GM21717 (cell line): Measurements from ENCODE around the gene B3GNT7.

ENCODE experiments used
- ATAC-seq: cut with Tn5 transposase; IDR thresholded peaks from one replicate; pipeline ENCODE4 v1.9.1; 2021; ENCODE audit warnings: mild to moderate bottlenecking, moderate library complexity; ENCODE audit not compliant: unreplicated experiment

Gene B3GNT7

DNA sequence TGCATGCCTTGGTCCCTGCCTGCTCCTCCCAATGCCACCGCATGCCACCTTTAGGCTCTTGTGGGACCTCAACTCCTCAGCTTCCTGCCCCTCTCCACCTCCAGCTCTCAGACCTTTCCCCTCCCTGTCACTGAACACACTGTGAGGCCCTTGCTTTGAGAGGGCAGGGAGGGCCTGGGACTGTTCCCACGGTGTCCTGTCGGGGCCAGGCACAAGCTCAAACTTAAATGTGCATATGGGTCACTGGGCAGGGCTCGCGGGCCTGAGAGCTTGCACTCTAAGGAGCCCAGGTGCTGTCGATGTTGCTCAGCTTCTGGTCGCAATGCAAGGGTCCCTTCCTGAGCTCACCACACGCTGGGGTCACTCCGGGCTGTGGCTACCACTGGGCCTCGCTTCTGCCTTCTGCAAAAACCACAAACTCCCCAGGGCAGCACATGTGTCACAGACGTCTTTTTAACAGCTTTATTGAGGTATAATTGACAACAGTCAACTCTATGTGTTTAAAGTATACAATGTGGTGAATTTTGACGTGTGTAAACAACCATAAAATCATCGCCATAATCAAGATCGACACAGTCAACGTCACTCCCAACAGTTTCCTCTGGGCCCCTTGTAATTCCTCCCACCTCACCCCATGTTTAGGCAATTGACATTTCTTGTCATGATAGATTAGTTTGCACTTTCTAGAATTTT, 11.9 kb upstream of the B3GNT7 start:
- ATAC-seq = no peak

DNA sequence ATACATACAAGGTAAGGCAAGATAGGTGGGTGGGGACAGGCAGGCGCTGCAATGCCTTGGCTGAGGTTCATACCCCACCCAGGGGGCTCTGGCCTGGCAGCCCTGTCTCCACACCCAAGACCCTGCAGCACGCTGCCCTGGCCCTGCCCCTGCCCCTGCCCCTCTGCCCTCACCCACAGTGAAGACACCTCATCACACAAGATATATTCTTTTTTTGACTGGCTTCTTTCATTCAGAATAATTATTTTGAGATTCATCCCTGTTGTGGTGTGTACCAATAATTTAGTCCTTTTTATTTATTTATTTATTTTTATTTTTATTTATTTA, 11.4 kb upstream of the B3GNT7 start:
- ATAC-seq = no peak

DNA sequence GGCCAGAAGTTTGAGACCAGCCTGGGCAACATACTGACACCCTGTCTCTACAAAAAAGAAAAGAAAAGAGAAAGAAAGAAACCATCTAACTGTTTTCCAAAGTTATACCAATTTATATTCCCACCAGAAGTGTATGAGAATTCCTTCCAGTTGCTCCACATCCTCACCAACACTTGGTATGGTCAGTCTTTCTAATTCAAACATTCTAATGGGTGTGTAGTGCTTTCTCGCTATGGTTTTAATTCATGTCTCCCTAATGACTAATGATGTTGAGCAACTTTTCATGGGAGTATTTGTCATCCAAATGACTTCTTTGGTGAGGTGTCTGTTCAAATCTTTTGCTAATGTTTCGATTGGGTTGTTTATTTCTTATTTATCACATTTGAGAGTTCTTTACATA, 10.5 kb upstream of the B3GNT7 start:
- ATAC-seq = no peak

DNA sequence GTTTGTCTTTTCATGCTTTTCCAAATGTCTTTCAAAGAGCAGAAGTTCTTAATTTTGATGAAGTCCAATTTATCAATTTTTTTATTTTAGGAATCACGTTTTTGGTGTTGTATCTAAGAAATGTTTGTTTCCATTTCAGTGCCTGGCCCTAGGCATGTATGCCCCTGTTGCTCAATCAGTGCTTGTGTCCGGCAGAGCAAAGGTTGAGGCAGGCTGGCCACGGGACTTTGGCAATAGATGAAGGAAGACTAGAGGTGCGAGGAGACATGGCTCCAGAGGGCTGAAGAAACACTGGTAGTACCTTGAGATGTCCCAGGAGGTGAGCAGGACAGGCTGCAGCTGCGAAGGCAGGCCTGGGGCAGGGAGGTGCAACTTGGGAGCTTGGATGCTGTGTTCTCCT, 10.1 kb upstream of the B3GNT7 start:
- no peak for ATAC-seq

DNA sequence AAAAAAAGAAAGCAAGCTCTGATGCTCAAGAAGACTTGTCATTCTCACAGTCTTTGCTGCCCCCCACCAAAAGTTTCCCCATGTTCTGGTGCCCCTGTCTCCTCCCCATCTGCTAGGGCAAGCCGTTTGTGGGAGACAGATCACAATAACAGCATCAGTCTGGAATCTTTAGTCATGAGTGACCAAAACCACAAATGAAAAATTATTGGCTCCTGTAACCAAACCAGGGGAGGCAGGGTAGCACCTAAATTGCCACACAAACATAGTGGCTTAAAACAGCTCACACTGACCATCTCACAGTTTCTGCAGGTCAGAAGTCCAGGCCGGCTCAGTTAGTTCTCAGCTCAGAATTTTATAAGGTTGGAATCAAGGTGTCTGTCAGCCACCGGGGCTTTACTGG, 9.1 kb upstream of the B3GNT7 start:
- no peak for ATAC-seq

DNA sequence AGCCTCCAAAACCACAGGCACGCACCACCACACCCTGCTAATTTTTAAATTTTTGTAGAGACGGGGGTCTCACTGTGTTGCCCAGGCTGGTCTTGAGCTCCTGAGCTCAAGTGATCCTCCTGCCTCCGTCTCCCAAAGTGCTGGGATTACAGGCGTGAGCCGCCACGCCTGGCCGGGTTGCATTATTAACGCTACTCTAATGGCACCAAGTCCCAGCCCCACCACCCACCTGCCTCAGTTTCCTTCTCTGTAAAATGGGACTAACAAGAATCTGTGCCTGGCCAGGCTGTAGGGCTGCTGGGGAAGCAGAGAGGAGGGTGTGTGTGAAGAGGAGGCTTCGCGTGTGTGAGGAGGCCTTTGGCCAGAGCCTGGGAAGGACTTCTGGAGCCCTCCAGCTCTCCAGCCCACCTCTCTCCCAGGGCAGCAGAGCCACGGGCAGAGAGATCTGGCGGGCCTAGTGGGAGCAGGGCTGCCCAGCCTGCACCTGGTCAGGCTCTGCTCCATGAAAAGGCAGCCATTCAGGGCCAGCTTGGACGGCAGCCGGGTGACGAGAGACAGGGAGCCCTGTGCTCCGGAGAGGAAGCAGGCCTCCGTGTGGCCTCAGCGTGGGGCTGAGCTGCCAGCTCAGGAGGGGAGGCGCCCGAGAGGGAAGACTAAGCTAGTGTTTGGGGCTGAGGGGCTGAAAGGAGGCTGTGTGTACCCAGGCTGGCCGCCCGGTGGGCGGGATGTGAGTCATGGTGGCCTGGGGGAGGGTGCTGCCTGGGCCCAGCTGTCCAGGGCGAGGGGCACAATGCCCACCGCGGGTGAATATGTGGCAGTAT, 7.4 kb upstream of the B3GNT7 start:
- ATAC-seq = no peak

DNA sequence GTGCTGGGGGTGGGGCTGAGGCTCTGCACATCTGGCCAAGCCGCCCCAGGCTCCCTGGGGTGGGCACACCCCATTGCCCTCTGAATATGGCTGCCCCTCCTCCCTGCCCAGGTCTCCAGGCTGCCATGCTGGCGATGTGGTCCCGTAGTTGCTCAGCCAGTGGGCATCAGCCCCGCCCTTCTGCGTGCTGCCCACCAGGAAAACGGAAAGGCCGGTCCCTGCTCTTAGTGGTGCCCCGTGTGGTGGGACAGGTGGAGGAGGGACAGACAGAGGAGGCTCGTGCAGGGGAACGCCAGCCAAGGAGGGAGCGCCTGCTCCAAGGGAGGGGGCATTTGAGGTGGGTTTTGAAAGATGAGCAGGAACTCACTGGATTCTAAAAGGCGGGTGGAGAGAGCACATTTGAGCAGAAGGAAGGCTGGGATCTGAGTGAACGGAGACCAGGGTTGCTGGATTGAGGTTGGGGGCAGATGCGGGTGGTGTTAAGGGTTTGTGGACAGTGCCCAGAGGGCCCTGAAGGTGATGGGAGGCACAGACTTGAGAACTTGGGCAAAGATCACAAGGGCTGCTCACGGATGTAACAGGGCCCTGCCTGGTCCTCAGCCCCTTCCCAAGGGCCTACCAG, 6.7 kb upstream of the B3GNT7 start:
- no peak for ATAC-seq

DNA sequence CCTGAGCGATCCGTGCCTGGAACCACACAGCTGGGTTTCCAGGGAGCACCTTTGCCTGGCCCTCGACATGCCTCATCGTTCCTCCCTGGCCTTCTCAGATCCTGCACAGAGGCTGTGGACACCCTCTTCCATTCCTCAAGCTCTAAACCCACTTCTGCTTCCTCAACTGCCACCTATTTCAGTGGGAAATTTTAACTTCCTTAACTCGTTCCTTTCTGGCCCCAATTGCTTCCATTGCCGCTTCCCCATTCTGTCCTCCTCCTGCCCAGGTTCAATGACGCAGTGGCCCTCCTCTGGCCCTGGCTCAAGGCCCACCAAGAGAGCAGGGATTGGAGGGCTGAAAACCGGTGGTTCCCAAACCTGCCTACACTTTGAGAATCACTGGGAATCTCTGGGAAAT, 4.8 kb upstream of the B3GNT7 start:
- no peak for ATAC-seq

DNA sequence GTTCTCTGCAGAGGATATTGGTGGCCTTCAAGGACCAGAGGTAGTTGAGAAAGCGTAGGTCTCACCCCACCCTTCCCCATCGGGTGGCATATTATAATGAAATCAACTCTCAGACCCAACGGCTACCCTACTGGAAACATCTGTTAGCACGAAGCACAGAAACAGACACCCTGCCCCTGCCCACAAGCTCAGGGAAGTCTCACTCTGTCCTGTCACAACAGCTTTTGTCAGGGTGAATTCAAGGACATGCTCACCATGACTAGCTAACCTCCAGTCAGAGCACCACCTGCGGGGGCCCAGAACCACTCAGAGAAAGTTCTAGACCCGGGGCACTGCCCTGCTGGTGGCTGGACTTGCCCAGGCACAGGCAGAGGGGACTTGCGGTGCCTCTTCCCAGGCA, 3.5 kb upstream of the B3GNT7 start:
- no peak for ATAC-seq

DNA sequence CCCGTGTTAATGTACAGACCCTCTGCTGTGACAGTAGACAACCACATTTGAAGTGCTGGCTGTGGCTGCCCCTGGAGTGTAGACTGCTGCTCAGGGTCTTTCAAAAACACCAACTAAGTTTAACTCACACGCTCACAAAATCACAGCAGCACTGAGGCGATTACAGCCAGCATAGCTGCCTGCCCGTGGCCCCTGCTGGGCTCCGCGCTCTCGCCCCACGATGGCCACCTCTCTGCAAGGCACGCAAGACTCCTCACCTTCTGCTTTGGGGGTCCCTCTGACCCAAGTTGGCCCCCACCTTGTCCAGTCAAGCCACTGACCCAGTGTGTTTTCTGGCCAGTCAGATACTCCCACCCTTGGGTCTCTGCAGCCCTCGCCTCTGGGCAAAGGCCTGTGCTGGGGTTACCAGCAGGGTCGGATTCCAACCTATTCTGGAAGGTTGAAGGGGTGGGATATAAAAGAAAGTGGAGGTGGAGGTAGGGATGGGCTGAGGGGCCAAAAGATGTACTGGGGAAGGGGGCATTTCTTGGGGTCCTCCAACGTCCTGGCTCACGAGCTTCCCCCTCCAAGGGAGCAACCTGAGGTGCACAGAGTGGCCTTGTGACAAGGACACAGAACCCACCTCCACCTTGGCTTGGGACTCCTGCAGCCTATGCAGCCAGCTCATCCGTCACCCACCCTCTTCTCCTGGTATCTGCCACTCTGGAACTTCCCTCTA, 2.9 kb upstream of the B3GNT7 start:
- no peak for ATAC-seq

DNA sequence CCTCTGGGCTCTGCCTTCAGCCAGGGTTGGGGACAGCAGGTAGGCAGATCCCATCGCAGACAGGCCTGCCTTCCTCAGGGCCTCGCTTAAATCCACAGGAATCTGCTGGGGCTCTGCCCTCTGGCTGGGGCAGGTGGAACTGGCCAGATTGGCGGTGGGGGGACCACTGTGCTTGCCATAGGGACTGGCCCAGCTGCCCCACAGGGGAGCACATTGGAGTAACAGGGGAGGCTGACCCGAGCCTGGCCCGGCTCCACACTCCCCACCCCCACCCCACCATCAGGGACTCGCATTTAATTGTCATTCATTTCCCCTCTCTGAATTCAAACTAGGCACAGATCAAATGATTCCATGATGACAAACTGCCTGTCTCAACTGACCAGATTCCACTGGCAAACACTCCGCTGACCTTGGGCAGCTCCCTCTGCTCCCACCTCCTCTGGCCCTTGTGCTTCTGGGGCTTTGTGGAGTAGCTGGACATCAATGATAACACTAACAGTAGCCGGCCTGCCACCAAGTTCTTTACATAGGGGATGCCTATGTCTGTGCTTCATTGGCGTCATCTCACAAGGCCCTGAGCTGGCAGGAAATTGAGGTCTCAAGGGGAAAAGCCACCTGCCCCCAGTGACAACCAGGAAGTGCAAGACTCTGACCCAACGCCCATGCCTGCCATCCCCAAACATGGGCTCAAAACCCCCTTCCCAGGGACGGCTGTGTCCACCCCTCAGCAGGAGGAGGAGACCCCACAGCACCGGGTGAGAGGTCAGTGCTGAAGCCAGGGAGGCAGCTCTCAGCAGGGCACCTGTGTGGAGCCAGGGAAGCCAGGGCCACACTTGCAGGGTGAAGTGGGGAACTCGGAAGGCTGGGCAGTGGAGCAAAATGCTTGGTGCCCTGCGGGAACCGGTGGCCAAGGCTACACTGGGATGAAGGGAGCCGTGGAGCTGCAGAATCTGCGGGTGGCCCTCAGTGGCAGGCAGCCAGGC, 2.1 kb upstream of the B3GNT7 start:
- ATAC-seq = peak; percentile 46

DNA sequence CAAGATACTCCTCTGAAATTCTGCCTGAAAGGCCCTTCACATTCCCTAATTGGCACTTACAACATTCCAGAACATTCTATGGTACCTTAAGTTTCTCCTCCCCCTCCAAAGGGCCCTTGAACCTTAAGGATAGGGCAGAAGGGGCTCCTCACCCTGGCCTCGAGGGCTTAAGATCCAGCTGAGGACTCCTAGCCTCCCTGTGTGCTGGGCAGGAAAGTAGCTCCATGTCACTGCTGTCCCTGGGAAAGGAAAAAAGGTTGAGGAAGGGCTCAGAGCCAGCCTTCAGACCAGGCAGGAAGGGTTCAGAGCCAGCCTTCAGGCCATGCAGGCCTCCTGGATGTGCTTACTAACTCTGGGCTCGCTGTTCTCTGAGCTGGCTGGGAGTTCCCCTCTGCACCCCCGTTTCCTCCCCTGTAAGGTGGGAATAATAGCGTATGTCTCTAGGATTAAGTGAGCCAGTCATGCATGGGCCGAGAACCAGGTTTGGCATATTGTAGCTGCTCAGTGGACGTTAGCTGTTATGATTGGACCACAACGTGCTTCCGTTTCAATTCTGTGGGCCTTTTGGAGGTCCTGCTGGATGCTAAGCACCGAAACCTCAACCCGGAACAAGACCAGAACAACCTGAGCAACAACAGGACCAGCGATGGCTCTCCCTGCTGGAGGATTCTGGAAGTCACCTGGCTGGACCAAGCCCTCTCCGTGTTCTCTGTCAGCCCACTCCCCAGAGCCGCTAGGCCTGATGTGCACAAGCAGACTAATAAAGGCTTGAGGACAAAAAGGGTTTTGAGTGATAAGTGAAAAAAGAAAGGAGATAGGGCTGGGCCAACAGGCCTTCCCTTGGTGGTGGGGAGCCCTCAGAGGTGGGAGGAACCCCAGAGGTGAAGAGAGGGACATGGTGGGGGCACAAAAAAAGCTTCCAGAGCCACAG, 1.0 kb upstream of the B3GNT7 start:
- peak; percentile 51 for ATAC-seq

DNA sequence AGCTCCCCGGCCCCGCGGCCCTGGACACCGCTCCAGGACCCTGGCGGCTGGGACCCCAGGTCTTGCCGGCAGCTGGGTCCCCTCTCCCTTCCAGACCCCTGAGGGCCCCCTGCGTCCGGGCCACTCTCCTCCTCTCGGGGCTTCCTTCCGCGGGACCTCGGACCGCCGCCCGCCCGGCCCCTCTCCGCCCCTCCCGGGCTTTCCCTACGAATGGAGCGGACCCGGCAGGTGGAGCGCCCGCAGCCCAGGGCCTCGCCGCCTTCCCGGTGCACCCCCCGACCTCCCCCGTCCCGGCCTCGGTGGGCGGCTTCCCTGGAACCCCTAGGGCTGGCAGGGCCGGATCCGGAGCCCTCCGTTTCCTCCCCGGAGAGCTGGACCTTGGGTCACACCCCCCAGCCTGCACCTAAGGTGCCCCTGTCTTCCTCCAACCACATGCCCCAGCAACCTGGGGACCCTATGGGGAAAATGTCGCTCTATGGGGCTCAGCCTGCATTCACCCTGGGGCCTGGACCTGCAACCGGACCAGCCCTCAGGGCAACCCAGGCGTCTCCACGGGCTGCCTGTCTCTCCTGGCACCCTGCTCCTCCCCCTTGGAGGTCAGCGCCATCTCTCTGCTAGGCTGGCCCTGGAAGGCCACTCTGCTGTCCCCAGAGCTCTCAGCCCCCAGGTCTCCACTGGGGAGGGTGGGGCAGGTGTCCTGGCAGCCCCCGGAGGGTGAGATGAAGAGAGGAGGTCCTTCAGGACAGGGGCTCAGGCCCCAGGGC, 730 bp downstream of the B3GNT7 start:
- no peak for ATAC-seq

DNA sequence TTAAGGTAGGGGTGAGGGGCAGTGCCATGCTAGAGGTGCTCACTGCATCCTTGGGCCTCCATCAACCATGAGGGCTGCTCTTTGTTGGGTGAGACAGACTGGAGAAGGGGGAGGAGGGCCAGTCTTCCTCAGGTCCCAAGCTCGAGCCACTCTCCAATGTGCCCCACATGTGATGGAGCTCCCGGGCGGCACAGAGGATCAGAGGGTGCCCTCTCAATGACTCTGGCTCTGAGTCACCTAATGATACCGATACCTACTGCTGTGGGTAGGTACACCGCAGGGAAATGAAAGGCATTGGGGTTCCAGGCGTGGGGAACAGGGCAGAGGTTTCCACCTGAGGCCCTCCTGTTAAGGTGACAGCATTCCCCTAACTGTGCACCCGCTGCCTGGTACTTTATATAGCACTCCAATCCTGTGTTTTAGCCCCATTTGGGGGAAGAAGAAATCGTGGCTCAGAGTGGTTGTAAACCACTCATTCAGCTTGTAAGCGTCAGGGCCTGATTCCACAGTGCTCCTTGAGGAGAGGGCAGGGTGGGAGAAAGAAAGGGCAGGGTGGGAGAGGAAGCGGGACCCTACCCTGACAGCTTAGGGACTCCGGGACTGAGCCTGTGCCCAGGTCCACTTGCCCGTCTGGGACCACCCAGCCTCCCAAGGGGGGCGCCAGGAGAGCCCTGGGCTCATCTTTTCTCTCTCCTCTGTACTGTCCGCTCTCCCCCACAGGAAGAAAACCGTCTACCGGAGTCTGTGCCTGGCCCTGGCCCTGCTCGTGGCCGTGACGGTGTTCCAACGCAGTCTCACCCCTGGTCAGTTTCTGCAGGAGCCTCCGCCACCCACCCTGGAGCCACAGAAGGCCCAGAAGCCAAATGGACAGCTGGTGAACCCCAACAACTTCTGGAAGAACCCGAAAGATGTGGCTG, 1.8 kb downstream of the B3GNT7 start:
- ATAC-seq = no peak

DNA sequence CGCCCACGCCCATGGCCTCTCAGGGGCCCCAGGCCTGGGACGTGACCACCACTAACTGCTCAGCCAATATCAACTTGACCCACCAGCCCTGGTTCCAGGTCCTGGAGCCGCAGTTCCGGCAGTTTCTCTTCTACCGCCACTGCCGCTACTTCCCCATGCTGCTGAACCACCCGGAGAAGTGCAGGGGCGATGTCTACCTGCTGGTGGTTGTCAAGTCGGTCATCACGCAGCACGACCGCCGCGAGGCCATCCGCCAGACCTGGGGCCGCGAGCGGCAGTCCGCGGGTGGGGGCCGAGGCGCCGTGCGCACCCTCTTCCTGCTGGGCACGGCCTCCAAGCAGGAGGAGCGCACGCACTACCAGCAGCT, 2.4 kb downstream of the B3GNT7 start:
- ATAC-seq = no peak

DNA sequence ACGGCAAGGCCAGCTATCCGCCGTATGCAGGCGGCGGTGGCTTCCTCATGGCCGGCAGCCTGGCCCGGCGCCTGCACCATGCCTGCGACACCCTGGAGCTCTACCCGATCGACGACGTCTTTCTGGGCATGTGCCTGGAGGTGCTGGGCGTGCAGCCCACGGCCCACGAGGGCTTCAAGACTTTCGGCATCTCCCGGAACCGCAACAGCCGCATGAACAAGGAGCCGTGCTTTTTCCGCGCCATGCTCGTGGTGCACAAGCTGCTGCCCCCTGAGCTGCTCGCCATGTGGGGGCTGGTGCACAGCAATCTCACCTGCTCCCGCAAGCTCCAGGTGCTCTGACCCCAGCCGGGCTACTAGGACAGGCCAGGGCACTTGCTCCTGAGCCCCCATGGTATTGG, 3.1 kb downstream of the B3GNT7 start:
- no peak for ATAC-seq

DNA sequence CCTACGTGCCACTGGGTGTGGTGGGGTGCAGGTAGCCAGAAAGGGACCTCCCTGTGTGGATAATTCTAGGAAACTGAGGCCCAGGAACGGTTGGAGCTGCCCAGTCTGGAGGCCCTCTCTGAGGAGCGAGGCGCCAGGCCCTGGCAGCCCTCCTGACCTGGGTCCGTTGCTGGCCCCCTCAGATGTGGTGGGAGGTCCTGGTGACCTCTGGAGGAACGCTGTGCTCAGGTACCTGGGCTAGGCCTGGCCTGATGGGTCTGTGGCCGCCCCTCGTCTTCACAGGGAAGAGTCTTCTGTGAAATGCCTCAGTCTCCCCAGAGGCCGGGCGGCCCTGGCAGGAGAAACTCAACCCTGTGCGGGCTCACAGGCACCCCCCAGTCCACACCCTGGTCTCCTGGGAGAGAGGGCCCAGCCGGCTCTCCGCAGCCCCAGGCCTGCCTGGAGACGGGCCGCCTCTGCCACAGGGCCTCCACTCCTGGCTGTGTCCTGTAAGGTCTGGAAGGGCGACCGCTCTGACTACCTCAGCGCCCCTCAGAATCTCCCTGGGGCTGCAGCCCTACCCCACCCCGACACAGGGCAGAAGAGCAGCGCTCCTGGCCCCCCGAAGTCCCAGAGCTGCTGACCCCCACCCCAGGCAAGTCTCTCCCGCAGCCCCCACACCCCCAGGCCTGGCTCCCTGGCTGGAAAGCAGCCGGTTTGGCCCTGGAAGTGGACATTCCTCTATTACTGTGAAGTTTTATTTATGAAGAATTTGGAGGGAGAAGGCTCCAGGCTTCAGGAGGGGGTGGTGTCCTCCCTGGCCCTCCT, 3.7 kb downstream of the B3GNT7 start:
- no peak for ATAC-seq
